H1 (cell line): ENCODE data around the gene LRRTM3. TPM values are rescaled to one million over a fixed set of nuclear protein-coding genes. Genes with fewer than 3 reads are reported as not detected.

Experiments used
- CTCF ChIA-PET: fragments of 300-600 bp; sonication (Branson Sonifier 250); formaldehyde crosslinking; loops from one replicate; lab custom pipeline; 2021; ENCODE audit not compliant: partially characterized antibody; lab: Charles Lee
- POLR2A ChIA-PET: fragments of 300-600 bp; sonication (Branson Sonifier 250); formaldehyde crosslinking; loops from one replicate; lab custom pipeline; 2021; ENCODE audit warnings: inconsistent platforms; ENCODE audit not compliant: partially characterized antibody; lab: Charles Lee
- DNase-seq, 2 experiments: peaks; one replicate each; pipeline versions ENCODE4 v3.0.0 to v3.0.0-alpha.2; 2010 to 2022; ENCODE audit warnings: low spot score in 2 of 2, low read depth in 1 of 2, mixed read lengths in 1 of 2
- FAIRE-seq: peaks from 2 replicates; lab custom pipeline; 2011; peaks lifted over from hg19 to GRCh38; lab: Jason Lieb, UNC
- H2AFZ ChIP-seq: 2 replicates; pipeline ENCODE4 v1.8.1; 2012; ENCODE audit warnings: low read length, inconsistent platforms
- H2AK5ac ChIP-seq: 2 replicates; pipeline ENCODE4 v1.6.1; 2013; ENCODE audit warnings: low read depth, low read length
- H2BK120ac ChIP-seq: replicated peaks from 2 replicates; pipeline ENCODE3; 2013; ENCODE audit warnings: low read depth, low read length, inconsistent platforms
- H2BK12ac ChIP-seq: 2 replicates; pipeline ENCODE4 v1.6.1; 2013; ENCODE audit warnings: low read depth, low read length
- H2BK15ac ChIP-seq: 2 replicates; pipeline ENCODE4 v1.6.1; 2013; ENCODE audit warnings: low read length
- H2BK20ac ChIP-seq: 2 replicates; pipeline ENCODE4 v1.6.1; 2013; ENCODE audit warnings: low read length
- H2BK5ac ChIP-seq: 2 replicates; pipeline ENCODE4 v1.6.1; 2013; ENCODE audit warnings: low read depth, low read length
- H3K14ac ChIP-seq: 2 replicates; pipeline ENCODE4 v1.6.1; 2013; ENCODE audit warnings: inconsistent platforms; ENCODE audit not compliant: insufficient read length
- H3K18ac ChIP-seq: 2 replicates; pipeline ENCODE4 v1.6.1; 2013; ENCODE audit warnings: low read length; ENCODE audit errors: extremely low read depth
- H3K23ac ChIP-seq: 2 replicates; pipeline ENCODE4 v1.6.1; 2013; ENCODE audit warnings: inconsistent platforms; ENCODE audit not compliant: insufficient read length
- H3K23me2 ChIP-seq: 2 replicates; pipeline ENCODE4 v1.6.1; 2013; ENCODE audit warnings: low read depth, low read length
- H3K27ac ChIP-seq: 2 replicates; pipeline ENCODE4 v1.6.1; 2011; ENCODE audit warnings: low read depth, low read length, inconsistent platforms
- H3K27me3 ChIP-seq, 4 experiments: replicated peaks in 1 of 4; 1 replicate in 1 of 4; 2 replicates in 3 of 4; pipeline versions ENCODE4 v1.6.1 to v1.8.1; 2011 to 2013; ENCODE audit warnings: low read length in 3 of 4, mild to moderate bottlenecking in 3 of 4, inconsistent platforms in 2 of 4, mixed read lengths in 2 of 4, moderate library complexity in 1 of 4; ENCODE audit not compliant: control insufficient read depth in 3 of 4, insufficient read depth in 3 of 4; ENCODE audit errors: extremely low read depth in 1 of 4
- H3K36me3 ChIP-seq, 4 experiments: 2 replicates each; pipeline versions ENCODE4 v1.6.1 to v1.8.1; 2011 to 2013; ENCODE audit warnings: mild to moderate bottlenecking in 4 of 4, low read length in 3 of 4, moderate library complexity in 2 of 4, control low read depth in 1 of 4, inconsistent platforms in 1 of 4; ENCODE audit not compliant: insufficient read depth in 4 of 4, control insufficient read depth in 2 of 4
- H3K4ac ChIP-seq: replicated peaks from 2 replicates; pipeline ENCODE3; 2013; ENCODE audit warnings: low read length, low read depth, mixed read lengths, inconsistent platforms; ENCODE audit not compliant: insufficient read length
- H3K4me1 ChIP-seq, 4 experiments: replicated peaks in 1 of 4; 1 replicate in 1 of 4; 2 replicates in 3 of 4; pipeline versions ENCODE4 v1.6.1 to v1.8.1; 2011 to 2013; ENCODE audit warnings: low read length in 3 of 4, inconsistent platforms in 2 of 4, mixed read lengths in 1 of 4; ENCODE audit not compliant: insufficient read depth in 4 of 4, control insufficient read depth in 3 of 4
- H3K4me2 ChIP-seq, 2 experiments: 2 replicates each; pipeline versions ENCODE4 v1.6.1 to v1.8.1; 2011 to 2013; ENCODE audit warnings: low read depth in 2 of 2, low read length in 2 of 2, control low read depth in 1 of 2, inconsistent platforms in 1 of 2, mild to moderate bottlenecking in 1 of 2; ENCODE audit not compliant: insufficient read depth in 1 of 2
- H3K4me3 ChIP-seq, 4 experiments: fragments of 200-600, 300-600 bp in 1 of 4; sonication (generic), shearing (Covaris generic), sonication (Bioruptor Twin) in 1 of 4; 2 replicates each; pipeline versions ENCODE4 v1.5.1 to v1.8.1; 2011 to 2016; ENCODE audit warnings: low read length in 4 of 4, low read depth in 3 of 4, control low read depth in 2 of 4, inconsistent platforms in 2 of 4, mild to moderate bottlenecking in 2 of 4, mixed read lengths in 1 of 4, moderate library complexity in 1 of 4; ENCODE audit not compliant: insufficient read depth in 2 of 4; ENCODE audit errors: extremely low read depth in 1 of 4
- H3K56ac ChIP-seq: replicated peaks from 2 replicates; pipeline ENCODE3; 2013; ENCODE audit warnings: low read depth, mild to moderate bottlenecking, mixed read lengths, low read length, inconsistent platforms; ENCODE audit not compliant: insufficient read length
- H3K79me1 ChIP-seq: 2 replicates; pipeline ENCODE4 v1.6.1; 2013; ENCODE audit warnings: low read depth, low read length, control low read depth
- H3K79me2 ChIP-seq, 2 experiments: 2 replicates each; pipeline versions ENCODE4 v1.6.1 to v1.8.1; 2012 to 2013; ENCODE audit warnings: low read length in 2 of 2, mild to moderate bottlenecking in 2 of 2, inconsistent platforms in 1 of 2; ENCODE audit not compliant: insufficient read depth in 2 of 2, control insufficient read depth in 1 of 2
- H3K9ac ChIP-seq, 4 experiments: replicated peaks in 1 of 4; 1 replicate in 1 of 4; 2 replicates in 3 of 4; pipeline versions ENCODE4 v1.6.1 to v1.8.1; 2011 to 2013; ENCODE audit warnings: low read depth in 3 of 4, low read length in 3 of 4, control low read depth in 2 of 4, mild to moderate bottlenecking in 2 of 4, moderate library complexity in 2 of 4, inconsistent platforms in 1 of 4; ENCODE audit errors: extremely low read depth in 1 of 4
- H3K9me3 ChIP-seq, 2 experiments: 2 replicates each; pipeline versions ENCODE4 v1.6.1 to v1.8.1; 2012 to 2013; ENCODE audit warnings: mild to moderate bottlenecking in 2 of 2, moderate library complexity in 2 of 2, control low read depth in 1 of 2, inconsistent platforms in 1 of 2, low read depth in 1 of 2, low read length in 1 of 2, mixed read lengths in 1 of 2; ENCODE audit not compliant: insufficient read depth in 2 of 2
- H4K20me1 ChIP-seq, 2 experiments: replicated peaks in 1 of 2; 2 replicates each; pipeline versions ENCODE3 to v1.8.1; 2011 to 2013; ENCODE audit warnings: inconsistent platforms in 2 of 2, low read length in 2 of 2, mild to moderate bottlenecking in 1 of 2; ENCODE audit not compliant: insufficient read depth in 2 of 2, control insufficient read depth in 1 of 2
- H4K5ac ChIP-seq: 2 replicates; pipeline ENCODE4 v1.6.1; 2013; ENCODE audit warnings: low read length, low read depth, mixed read lengths, inconsistent platforms; ENCODE audit not compliant: insufficient read length
- H4K8ac ChIP-seq: 2 replicates; pipeline ENCODE4 v1.8.0; 2013; ENCODE audit warnings: mild to moderate bottlenecking, moderate library complexity, low read length, inconsistent platforms; ENCODE audit not compliant: insufficient read depth; ENCODE audit errors: extremely low read depth
- H4K91ac ChIP-seq: replicated peaks from 2 replicates; pipeline ENCODE3; 2013; ENCODE audit warnings: low read length, mixed read lengths, inconsistent platforms; ENCODE audit not compliant: insufficient read length
- BACH1 ChIP-seq: IDR thresholded peaks from 2 replicates; pipeline ENCODE4 v1.6.1; 2012; ENCODE audit warnings: low read length, improper control_type of control experiment
- CTBP2 ChIP-seq: IDR thresholded peaks from 2 replicates; pipeline ENCODE4 v1.7.0; 2011; ENCODE audit warnings: borderline replicate concordance, mild to moderate bottlenecking, moderate library complexity, mixed read lengths, low read length; ENCODE audit not compliant: insufficient read depth, insufficient read length
- polyA plus RNA-seq, 7 experiments: library from polyadenylated mRNA; depleted of rRNA in 3 of 7; stranded (reverse) in 5 of 7; unstranded in 2 of 7; fragments of >200 nt in 5 of 7; fragments of 200-250 nt in 2 of 7; gene quantifications; 1 replicate in 5 of 7; 2 replicates in 1 of 7; 4 replicates in 1 of 7; pipeline versions ENCODE4 v1.2.1 to v1.2.3, GENCODE V29; 2011 to 2013; ENCODE audit warnings: missing spikeins in 2 of 7, mixed read lengths in 2 of 7
- total RNA-seq: library from RNA; stranded (reverse); fragmentation: NEBNext Ultra II Directional; extraction: Animal tissue kit (Norgen Biotek cat#: 25700); gene quantifications from 2 replicates; pipeline ENCODE4 v1.2.1, GENCODE V29; 2021

The LRRTM3 gene
- total and polyA plus RNA-seq, 2 of the 8 experiments (the other 6 are each of a cell fraction or from before 2014, with no cell fraction given) = 0.33 to 0.48 TPM

DNA sequence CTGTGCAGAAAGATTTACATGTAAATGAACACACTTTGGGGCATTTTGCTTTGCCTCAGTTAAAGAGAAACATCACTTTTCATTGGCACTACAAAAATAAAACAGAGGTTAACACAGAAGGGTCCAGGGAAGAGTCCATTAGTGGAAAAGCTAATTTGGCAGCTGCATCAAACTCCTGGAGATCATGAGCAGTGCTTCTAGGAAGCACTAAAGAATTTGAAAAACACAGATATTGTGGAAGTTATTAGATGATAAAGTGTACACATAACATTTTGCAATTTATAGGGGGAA is 161.2 kb downstream of the LRRTM3 start:
- H3K27me3 ChIP-seq = no peaks in the 10 kb centered on the region
- CTCF ChIA-PET = no interaction called here
- no peaks in the 10 kb centered on the region for H3K79me1 ChIP-seq
- H2BK20ac ChIP-seq = no peak overlapping the region
- no peak overlapping the region for H2BK5ac ChIP-seq
- no peak overlapping the region for H2BK120ac ChIP-seq
- no peak overlapping the region for H4K91ac ChIP-seq
- DNase-seq = no peak
- H3K4me3 ChIP-seq = no peak overlapping the region
- H4K20me1 ChIP-seq = no peaks in the 10 kb centered on the region
- no peaks in the 10 kb centered on the region for H3K23me2 ChIP-seq
- no peak overlapping the region for H4K5ac ChIP-seq
- no peak overlapping the region for H3K56ac ChIP-seq
- H4K8ac ChIP-seq = no peak overlapping the region
- H3K4ac ChIP-seq = no peak overlapping the region
- H2BK12ac ChIP-seq = no peak overlapping the region
- no peak overlapping the region for H3K23ac ChIP-seq
- no peak overlapping the region for H2BK15ac ChIP-seq
- no peak overlapping the region for H3K4me2 ChIP-seq
- H3K18ac ChIP-seq = no peak overlapping the region
- POLR2A ChIA-PET = no interaction called here
- no peaks in the 10 kb centered on the region for H3K36me3 ChIP-seq
- H2AFZ ChIP-seq = no peak overlapping the region
- H3K79me2 ChIP-seq = no peaks in the 10 kb centered on the region
- H3K9me3 ChIP-seq = no peaks in the 10 kb centered on the region
- H3K27ac ChIP-seq = no peak overlapping the region
- no peak for TF ChIP-seq CTBP2
- no peak for TF ChIP-seq BACH1
- H3K4me1 ChIP-seq = no peaks in the 10 kb centered on the region
- H2AK5ac ChIP-seq = no peak overlapping the region
- H3K9ac ChIP-seq = no peak overlapping the region
- no peak overlapping the region for H3K14ac ChIP-seq
- no peak for FAIRE-seq
